HG03442 (cell line): ENCODE data around the gene MYH1.

Experiments used
- ATAC-seq: cut with Tn5 transposase; IDR thresholded peaks from one replicate; pipeline ENCODE4 v1.9.1; 2021; ENCODE audit warnings: mild to moderate bottlenecking, moderate library complexity; ENCODE audit not compliant: unreplicated experiment

The MYH1 gene

DNA sequence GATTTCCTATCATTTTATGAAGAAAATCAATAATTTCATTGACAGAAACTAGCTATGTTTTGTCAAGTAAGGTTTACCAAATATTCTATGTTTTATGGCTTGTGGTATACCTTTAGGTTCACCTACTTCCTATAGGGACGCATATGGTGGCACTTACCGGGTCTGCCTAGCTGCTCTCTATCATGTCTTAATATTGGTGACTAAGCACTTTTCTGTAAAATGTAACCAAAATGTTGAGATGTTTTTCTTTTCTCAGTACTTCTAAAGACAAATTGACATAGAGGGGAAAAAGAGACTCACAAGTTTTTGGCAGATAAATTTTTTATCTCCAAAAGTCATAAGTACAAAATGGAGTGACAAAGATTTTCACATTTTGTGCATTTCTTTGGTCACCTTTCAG, 26.3 kb downstream of the MYH1 start:
- no peak for ATAC-seq

DNA sequence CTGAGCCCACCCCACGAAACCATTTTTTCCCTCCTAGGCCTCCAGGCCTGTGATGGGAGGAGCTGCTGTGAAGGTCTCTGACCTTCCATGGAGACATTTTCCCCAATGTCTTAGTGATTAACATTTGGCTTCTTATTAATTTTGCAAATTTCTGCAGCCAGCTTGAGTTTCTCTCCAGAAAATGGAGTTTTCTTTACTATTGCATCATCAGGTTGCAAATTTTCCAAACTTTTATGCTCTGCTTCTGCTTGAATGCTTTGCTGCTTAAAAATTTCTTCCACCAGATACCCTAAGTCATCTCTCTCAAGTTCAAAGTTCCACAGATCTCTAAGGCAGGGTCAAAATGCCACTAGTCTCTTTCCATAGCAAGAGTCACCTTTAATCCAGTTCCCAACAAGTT, 36.1 kb downstream of the MYH1 start:
- ATAC-seq: no peak

DNA sequence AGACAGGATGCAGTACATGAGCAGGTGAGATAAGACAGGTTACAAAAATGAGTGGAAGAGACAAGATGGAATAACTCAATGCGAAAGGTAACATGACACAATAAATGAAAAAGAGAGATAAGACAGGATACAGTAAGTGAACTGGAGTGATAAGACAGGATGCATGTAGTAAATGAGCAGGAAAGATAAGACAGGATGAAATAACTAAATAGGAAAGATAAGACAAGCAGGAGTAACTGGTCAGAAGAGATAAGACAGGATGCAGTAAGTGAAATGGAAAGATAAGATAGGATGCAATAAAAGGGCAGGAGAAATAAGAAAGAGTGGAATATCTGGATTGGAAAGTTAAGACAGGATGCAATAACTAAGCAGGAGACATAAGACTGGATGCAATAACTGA, 40.6 kb downstream of the MYH1 start:
- no peak for ATAC-seq

DNA sequence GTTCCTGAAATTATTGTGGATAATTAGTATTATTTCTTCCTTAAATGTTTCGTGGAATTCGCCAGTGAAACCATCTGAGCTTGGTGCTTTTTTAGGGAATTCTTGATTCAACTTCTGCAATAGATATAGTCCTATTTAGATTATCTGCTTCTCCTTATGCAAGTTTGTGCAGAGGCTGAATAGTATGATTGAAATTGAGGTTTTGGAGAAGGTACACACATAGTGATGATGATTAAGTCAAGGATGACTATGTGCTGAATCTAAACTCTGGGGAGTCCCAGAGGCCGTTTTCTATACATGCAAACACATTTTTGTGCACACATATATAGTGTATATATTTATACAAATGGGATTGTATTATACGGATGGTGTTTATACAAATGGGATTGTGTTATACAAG, 43.8 kb downstream of the MYH1 start:
- no peak for ATAC-seq

DNA sequence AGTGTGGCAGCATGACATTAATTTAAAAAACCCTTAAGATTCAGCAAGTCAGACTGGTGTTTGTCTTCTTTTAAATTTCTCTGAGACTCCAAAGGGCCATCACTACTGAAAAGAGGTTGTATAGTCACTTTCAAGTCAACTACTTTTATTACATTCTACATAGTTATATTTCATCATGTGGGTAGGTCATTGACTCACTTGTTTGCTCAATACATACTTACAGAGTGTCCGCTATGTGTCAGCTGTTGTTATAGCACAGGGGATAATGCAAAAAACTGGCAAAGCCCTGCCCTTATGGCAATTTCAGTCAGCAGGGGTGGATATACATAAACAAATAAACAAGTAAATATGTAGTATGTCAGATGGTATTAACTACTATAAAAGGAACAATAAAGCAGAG, 46.5 kb downstream of the MYH1 start:
- no peak for ATAC-seq

DNA sequence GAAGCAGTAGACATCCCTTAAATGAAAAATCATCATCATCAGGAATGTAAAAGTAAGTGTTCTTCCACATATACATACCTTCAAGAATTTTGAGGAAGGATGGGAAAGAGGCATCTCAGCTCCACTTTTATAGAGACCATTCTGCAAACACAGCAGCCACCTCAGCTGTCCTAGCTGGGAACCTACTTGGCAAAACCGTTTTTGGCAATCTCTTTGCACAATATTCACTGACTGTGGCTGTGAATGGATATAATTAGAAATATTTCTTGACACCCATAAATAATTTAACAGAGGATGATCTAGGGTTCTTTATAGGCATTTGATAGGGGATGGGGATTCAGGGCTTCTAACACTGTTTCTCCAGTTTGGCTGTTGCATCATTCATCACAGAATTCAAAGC, 48.9 kb downstream of the MYH1 start, which contains the start of gene MYH4:
TSS of gene MYH4 (minus strand) at position 101 of the 400 bp plus-strand sequence. CDS start 2,814 bp downstream, outside the sequence.
- ATAC-seq: no peak

DNA sequence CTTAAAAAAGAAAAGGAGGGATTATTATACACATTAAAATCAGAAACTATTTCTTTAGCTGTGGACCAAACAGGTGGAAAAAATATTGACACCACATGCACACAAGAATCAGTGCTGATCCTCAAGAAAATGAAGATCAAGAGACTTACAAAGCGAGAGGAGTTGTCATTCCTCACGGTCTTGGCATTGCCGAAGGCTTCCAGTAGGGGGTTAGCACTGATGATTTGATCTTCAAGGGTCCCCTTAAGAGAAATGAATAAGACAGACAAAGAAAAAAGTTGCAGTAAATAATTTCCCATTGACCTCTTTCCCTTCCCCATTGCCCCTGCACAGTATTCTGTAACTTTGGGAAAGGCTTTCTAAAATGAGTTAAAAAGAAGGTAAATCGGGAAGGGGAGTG, 54.9 kb downstream of the MYH1 start:
- ATAC-seq: no peak

DNA sequence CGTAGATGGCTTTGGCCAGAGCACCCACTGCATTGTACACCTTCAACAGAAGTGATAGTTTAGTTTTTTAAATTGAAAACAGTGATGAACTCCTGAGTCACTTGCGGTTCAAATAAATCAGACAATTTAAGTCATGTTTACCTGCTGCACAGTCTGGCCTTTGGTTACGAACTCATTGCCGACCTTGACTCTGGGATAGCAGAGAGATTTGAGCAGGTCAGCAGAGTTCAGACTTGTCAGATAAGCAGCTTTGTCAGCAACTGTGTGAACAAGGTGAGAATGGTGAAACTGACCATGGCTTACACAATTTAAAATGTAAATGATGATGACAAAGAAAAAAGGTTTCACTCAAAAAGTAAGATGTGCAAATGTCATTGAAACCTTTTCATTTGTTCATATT, 58.3 kb downstream of the MYH1 start:
- ATAC-seq: no peak

DNA sequence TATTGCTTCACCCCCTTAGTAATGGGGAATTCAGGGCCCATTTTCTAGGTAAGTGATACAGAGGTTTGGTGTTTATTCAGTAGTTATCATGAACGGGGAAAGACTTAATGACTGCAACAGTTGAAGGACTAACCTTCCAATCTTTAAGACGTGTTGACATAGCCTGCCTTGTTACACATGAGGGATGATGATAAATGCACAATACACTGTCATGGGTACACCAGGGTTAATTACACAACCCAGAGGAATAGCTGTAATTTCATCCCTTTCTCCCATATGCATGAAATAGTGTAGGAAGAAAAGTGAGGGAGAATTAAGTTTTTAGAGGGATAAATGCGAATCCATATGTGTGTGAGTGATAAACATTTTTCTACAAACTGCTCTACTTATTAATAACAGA, 59.6 kb downstream of the MYH1 start:
- no peak for ATAC-seq

DNA sequence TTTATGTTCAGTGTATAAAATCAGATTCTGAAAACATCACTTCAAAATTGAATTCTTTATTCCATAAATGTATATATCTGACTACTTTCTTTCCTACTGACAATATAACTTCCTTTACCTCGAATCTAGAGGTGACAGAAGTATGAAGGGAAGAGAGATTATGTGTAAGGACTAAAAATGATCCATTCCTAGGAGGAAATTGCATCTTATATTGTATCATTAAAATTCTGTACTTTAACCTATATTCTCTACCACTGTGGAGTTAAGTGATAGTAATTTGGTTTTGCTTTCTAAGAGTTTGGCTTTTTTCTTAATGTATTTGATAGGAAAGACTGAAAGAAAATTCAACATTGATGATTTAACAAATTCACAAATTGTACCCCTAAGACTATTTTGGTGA, 60.4 kb downstream of the MYH1 start:
- no peak for ATAC-seq

DNA sequence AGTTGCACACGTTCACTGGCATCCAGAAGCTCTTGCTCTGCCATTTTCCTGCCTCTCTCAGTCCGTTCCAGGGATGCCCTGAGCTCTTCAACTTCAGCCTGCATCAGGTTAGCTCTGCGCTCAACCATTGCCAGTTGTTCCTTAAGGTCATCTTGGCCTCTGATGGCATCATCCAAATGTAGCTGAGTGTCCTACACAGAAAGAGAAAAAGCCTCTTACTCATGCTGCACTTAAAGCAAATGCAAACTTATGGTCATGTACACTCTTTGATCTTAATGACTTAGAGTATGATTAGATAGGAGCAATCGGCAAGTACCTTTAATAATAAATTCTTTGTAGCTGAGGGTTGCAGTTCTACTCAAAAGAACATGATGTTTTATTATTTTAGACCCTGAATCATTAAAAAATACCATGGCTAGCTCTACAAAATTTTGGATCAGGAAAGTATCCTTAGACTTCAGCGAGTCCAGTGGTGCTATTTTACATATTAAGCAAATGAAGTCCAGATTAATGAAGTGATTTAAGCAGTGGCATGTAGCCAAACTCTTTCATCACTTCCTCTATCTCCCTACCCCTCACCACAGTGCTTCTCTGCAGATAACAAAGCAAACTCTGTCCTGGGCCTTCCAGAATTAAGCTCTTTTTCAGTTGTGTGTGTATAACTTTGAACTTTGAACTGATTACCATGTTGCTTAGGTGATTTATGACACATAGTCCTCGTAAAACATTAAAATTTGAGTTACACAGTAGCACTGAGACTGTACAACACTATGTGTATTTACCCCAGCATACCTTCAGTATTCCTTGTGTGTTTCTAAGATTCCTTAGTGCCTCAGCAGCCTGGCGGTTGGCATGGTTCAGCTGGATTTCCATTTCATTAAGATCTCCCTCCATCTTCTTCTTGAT, 71.1 kb downstream of the MYH1 start:
- ATAC-seq: no peak
